Measurements from ENCODE around the gene ANGPTL2.
A peak's percentile ranks its signal among the peaks of the same experiment; 100 is the strongest.

The ANGPTL2 gene

GRCh38 chr9:127135056-127135745 lies 12.8 kb upstream of the ANGPTL2 start:
- POLR2A ChIA-PET, result no interaction called here

GRCh38 chr9:127133739-127134167 lies 11.3 kb upstream of the ANGPTL2 start:
- POLR2A ChIA-PET, result interaction anchor here (0.6 to 1.6 kb wide), 5 partner anchors 11 to 52 kb away, joined by 3 to 25 read pairs (median 4); partner anchors contain the start of gene ANGPTL2
- DNase-seq (ENCODE audit: low read depth, low spot score), result peak; percentile 69
- H3K4me3 ChIP-seq (ENCODE audit: low read depth, low read length), result no peak overlapping the region
- CTCF ChIA-PET, result interaction anchor here (0.6 to 2.7 kb wide), 6 partner anchors 11 to 192 kb away, joined by 3 to 12 read pairs (median 3); no protein-coding TSS in a partner anchor
- no peak for TF ChIP-seq CTCF (IDR thresholded peaks at IDR 0.05; ENCODE audit: insufficient read depth, low read length, missing control alignments)

More at GRCh38 chr9:127135056-127135745, 12.8 kb upstream of the ANGPTL2 start:
- TF ChIP-seq CTCF (IDR thresholded peaks at IDR 0.05; ENCODE audit: insufficient read depth, low read length, missing control alignments), result no peak
- H3K4me3 ChIP-seq (ENCODE audit: low read depth, low read length), result no peak overlapping the region
- CTCF ChIA-PET, result interaction anchor here (0.9 to 2.7 kb wide), 3 partner anchors 10 to 35 kb away, joined by 3 to 12 read pairs (median 4); no protein-coding TSS in a partner anchor
- DNase-seq (ENCODE audit: low read depth, low spot score), result no peak

- ChIA-PET CTCF (interaction anchor here (1.0 to 2.7 kb wide), 7 partner anchors 10 to 192 kb away, joined by 3 to 12 read pairs (median 4); partner anchors contain the start of gene ANGPTL2), POLR2A (interaction anchor here (0.9 to 1.6 kb wide), 3 partner anchors 10 to 53 kb away, joined by 4 to 25 read pairs (median 4); partner anchors contain the start of gene ANGPTL2)
Observed at GRCh38 chr9:127132921-127133647, 10.6 kb upstream of the ANGPTL2 start.

GRCh38 chr9:127132375-127132774 lies 9.9 kb upstream of the ANGPTL2 start:
- no peak for TF ChIP-seq CTCF (IDR thresholded peaks at IDR 0.05; ENCODE audit: insufficient read depth, low read length, missing control alignments)
- no peak overlapping the region for H3K4me3 ChIP-seq (ENCODE audit: low read depth, low read length)
- ChIA-PET POLR2A (interaction anchor here (1.9 to 2.1 kb wide), 2 partner anchors 9 to 11 kb away, joined by 8 to 9 read pairs; partner anchors contain the start of gene ANGPTL2), CTCF (interaction anchor here (1.2 to 1.7 kb wide), 3 partner anchors 9 to 54 kb away, joined by 3 to 5 read pairs (median 5); partner anchors contain the start of gene ANGPTL2)
- no peak for DNase-seq (ENCODE audit: low read depth, low spot score)

More at GRCh38 chr9:127132921-127133647, 10.6 kb upstream of the ANGPTL2 start:
- peak overlapping the region; percentile 15 for H3K4me3 ChIP-seq (ENCODE audit: low read depth, low read length)
- TF ChIP-seq CTCF (IDR thresholded peaks at IDR 0.05; ENCODE audit: insufficient read depth, low read length, missing control alignments), result no peak
- no peak for DNase-seq (ENCODE audit: low read depth, low spot score)

- no peak for TF ChIP-seq CTCF (IDR thresholded peaks at IDR 0.05; ENCODE audit: insufficient read depth, low read length, missing control alignments)
- ChIA-PET POLR2A (interaction anchor here (1.9 to 2.1 kb wide), 2 partner anchors 9 to 10 kb away, joined by 8 to 9 read pairs; partner anchors contain the start of gene ANGPTL2), CTCF (interaction anchor here (1.2 to 1.7 kb wide), 4 partner anchors 9 to 55 kb away, joined by 3 to 5 read pairs (median 4); partner anchors contain the start of gene ANGPTL2)
- no peak for DNase-seq (ENCODE audit: low read depth, low spot score)
- no peak overlapping the region for H3K4me3 ChIP-seq (ENCODE audit: low read depth, low read length)
Observed at GRCh38 chr9:127131871-127132270, 9.4 kb upstream of the ANGPTL2 start.

All from AG04449 (cell line).